Psoas muscle (tissue), 8 donors: Measurements from ENCODE around the gene NPB. TPM values are rescaled to one million over a fixed set of nuclear protein-coding genes. Genes with fewer than 3 reads are reported as not detected.

ENCODE experiments used
- ATAC-seq, 4 donors: fragments of 200-7000 bp; cut with Tn5 transposase; one replicate each; pipeline ENCODE4 v1.9.1; 2020; ENCODE audit warnings: moderate library complexity in 3 of 4, mild to moderate bottlenecking in 2 of 4
- DNase-seq, 2 donors: peaks; one replicate each; pipeline ENCODE4 v3.0.0-alpha.2; 2020
- H3K27ac ChIP-seq: fragments of 200-600 bp; one replicate; pipeline ENCODE4 v1.8.0; 2022
- H3K27me3 ChIP-seq, 3 donors: fragments of 200-600 bp in 1 of 3; one replicate each; pipeline versions ENCODE4 v1.6.1 to v1.8.0; 2013 to 2022; ENCODE audit warnings: low read length in 2 of 3, mild to moderate bottlenecking in 2 of 3, moderate library complexity in 1 of 3; ENCODE audit not compliant: insufficient read depth in 3 of 3
- H3K36me3 ChIP-seq, 2 donors: fragments of 200-600 bp in 1 of 2; one replicate each; pipeline versions ENCODE4 v1.6.1 to v1.8.0; 2013 to 2022; ENCODE audit warnings: low read depth in 1 of 2, mild to moderate bottlenecking in 1 of 2, moderate library complexity in 1 of 2; ENCODE audit not compliant: insufficient read depth in 1 of 2
- H3K4me1 ChIP-seq: fragments of 200-600 bp; one replicate; pipeline ENCODE4 v1.8.0; 2022
- H3K4me3 ChIP-seq: fragments of 200-600 bp; one replicate; pipeline ENCODE4 v1.8.0; 2022; ENCODE audit warnings: mild to moderate bottlenecking
- H3K9me3 ChIP-seq: fragments of 200-600 bp; one replicate; pipeline ENCODE4 v1.8.0; 2022
- CTCF ChIP-seq: fragments of 200-600 bp; IDR thresholded peaks from one replicate; pipeline ENCODE4 v1.8.0; 2022; ENCODE audit warnings: antibody characterized with exemption
- WGBS, 3 donors: extraction: QIAGEN DNeasy Blood & Tissue Kit; methylation state at CpG; one replicate each; pipeline versions ENCODE4 v1.1.6 to v1.1.7; 2013; 5-methylcytosine and 5-hydroxymethylcytosine counted together
- intact Hi-C, 2 donors: fragments of 100-400 bp; cut with DNase I; formaldehyde crosslinking; loops; one replicate each; pipeline versions ENCODE4 v1.11.0 to v1.14.2; 2022
- polyA plus RNA-seq, 3 donors: library from polyadenylated mRNA; stranded (reverse); fragments of 200-250 nt; gene quantifications; one replicate each; pipeline ENCODE4 v1.2.3, GENCODE V29; 2013
- total RNA-seq, 4 donors: library from RNA; stranded (reverse); fragmentation: NEBNext Ultra II Directional in 2 of 4; extraction: Animal tissue kit (Norgen Biotek cat#: 25700) in 2 of 4; gene quantifications; one replicate each; pipeline versions ENCODE4 v1.2.1 to v1.2.4, GENCODE V29; 2021 to 2023
- donor health status: healthy with polysubstance abuse.
- donor health status: DM: no; HTN: no; CAD: no; lungs with moderate emphysema.
- donor health status: Bipolar disorder and iron deficiency.
- donor health status: healthy.
- donor health status: DM: yes; HTN: yes; CAD: no.
- donor health status: DM: no; HTN: no; CAD: no.
- donor health status: DM: no; HTN: no; CAD: no.
- donor health status: DM: yes; HTN: yes; CAD: no.

Gene NPB
- total and polyA plus RNA-seq, 7 donors: 0.42 to 2.9 (median 0.73) TPM

GRCh38 chr17:81928544-81929252 lies 26.7 kb downstream of the NPB start:
- 32 to 36% (median 35%) methylated on average over 39 to 44 of the region's 44 CpGs for WGBS, 3 donors
- intact Hi-C loops: no loop called here
- ATAC-seq (no peak), DNase-seq (peak; percentile 25 to 63)
- no peak for TF ChIP-seq CTCF
- Histone ChIP-seq H3K27ac (peak overlapping the region; percentile 18), H3K27me3 (no peaks in the 10 kb centered on the region), H3K9me3 (no peaks in the 10 kb centered on the region), H3K36me3 (peaks cover 0 to 3% of the 10 kb centered on the region in 2 donors), H3K4me1 (peaks cover 24% of the 10 kb centered on the region), H3K4me3 (peak overlapping the region; percentile 91)

DNA sequence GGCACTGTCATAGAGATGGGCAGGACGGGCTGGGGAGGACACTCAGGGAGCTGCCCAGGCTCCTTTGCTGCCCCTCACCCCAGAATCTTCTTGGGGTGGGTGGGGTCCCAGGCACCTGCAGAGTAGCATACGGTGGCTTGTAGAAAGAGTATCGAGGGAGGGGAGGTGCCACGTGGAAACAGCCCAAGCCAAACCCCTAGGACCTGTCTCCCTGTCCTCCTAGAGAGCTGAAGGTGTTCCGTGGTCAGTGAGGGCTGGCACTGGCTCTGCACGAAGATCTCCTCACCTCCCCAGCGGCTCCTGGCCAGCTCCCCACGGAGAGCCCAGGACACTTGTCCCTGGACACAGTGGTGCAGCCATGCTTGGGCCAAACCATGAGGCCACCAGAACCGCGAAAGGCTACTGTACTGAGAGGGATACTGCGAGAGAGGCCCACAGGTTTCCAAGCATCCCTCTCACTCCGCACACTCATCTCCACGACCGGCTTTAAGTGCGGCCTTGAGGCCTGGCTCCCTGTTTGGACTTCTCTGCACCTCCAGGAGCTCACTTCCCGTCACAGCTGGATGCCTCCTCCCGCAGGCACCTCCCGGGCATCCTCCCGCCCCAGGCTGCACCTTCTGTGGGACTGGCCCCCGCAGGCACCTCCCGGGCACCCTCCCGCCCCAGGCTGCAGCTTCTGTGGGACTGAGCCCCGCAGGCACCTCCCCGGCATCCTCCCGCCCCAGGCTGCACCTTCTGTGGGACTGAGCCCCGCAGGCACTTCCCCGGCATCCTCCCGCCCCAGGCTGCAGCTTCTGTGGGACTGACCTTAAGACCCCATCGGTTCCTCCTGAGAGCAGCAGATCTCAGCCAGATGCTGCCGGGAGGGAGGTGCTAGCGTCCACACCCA lies 27.5 kb downstream of the NPB start:
- TF ChIP-seq CTCF: no peak
- no peaks in the 10 kb centered on the region for H3K27me3 ChIP-seq
- intact Hi-C loops: no loop called here
- H3K9me3 ChIP-seq: no peaks in the 10 kb centered on the region
- H3K4me3 ChIP-seq: no peak overlapping the region
- peaks cover 0 to 3% of the 10 kb centered on the region in 2 donors for H3K36me3 ChIP-seq
- peak; percentile 15 to 48 for DNase-seq
- no peak for ATAC-seq
- H3K4me1 ChIP-seq: peaks cover 16% of the 10 kb centered on the region
- H3K27ac ChIP-seq: no peak overlapping the region
- 82 to 85% (median 85%) methylated on average over 30 to 31 of the region's 31 CpGs for WGBS, 3 donors

GRCh38 chr17:81930142-81931125 lies 28.4 kb downstream of the NPB start:
- Histone ChIP-seq H3K27me3 (no peaks in the 10 kb centered on the region), H3K4me3 (no peak overlapping the region), H3K4me1 (peaks cover 8% of the 10 kb centered on the region), H3K36me3 (peaks cover 0 to 3% of the 10 kb centered on the region in 2 donors), H3K9me3 (no peaks in the 10 kb centered on the region), H3K27ac (no peak overlapping the region)
- DNase-seq: peak; percentile 30 to 34
- no peak for ATAC-seq
- TF ChIP-seq CTCF: no peak
- intact Hi-C loops: no loop called here
- WGBS, 3 donors: 52 to 65% (median 63%) methylated on average over 19 to 20 of the region's 20 CpGs

DNA sequence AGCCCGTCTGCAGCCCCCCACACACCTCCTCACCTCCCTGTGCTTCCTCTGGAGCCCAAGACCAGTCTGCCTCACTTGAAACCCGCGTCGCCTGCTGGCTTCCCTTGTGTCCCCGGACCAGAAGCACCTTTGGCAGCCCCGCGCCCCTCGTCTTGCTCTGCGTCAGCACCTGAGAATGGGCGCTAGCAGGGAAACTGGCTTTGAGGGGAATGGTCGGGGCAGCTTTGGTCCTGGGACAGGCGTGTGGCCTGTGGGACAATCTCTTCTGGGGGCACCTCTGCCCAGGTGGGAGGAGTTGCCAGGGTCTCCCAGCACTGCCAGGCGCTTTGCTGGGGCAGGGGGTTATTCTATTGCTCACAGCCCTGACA lies 29.1 kb downstream of the NPB start:
- H3K9me3 ChIP-seq: no peaks in the 10 kb centered on the region
- peaks cover 0 to 3% of the 10 kb centered on the region in 2 donors for H3K36me3 ChIP-seq
- peak; percentile 12 to 53 for DNase-seq
- H3K4me1 ChIP-seq: peaks cover 2% of the 10 kb centered on the region
- 67 to 74% (median 69%) methylated on average over 13 of the region's 13 CpGs for WGBS, 3 donors
- no peak overlapping the region for H3K4me3 ChIP-seq
- H3K27me3 ChIP-seq: no peaks in the 10 kb centered on the region
- no peak for ATAC-seq
- no peak overlapping the region for H3K27ac ChIP-seq
- no peak for TF ChIP-seq CTCF
- intact Hi-C loops: no loop called here
